Liver (tissue), 9 donors: ENCODE results near the gene SUGCT. TPM values are rescaled to one million over a fixed set of nuclear protein-coding genes. Genes with fewer than 3 reads are reported as not detected.

Experiments used
- DNase-seq: peaks from one replicate; pipeline ENCODE4 v3.0.0-alpha.2; 2017; ENCODE audit warnings: low spot score
- H3K27ac ChIP-seq, 2 donors: one replicate each; pipeline ENCODE4 v1.7.0; 2013; ENCODE audit warnings: inconsistent platforms in 2 of 2, low read length in 2 of 2, control low read depth in 1 of 2, low read depth in 1 of 2, mild to moderate bottlenecking in 1 of 2
- H3K27me3 ChIP-seq, 4 donors: one replicate each; pipeline versions ENCODE4 v1.6.1 to v1.7.0; 2013; ENCODE audit warnings: low read length in 3 of 4, inconsistent platforms in 1 of 4, mild to moderate bottlenecking in 1 of 4, moderate library complexity in 1 of 4; ENCODE audit not compliant: control insufficient read depth in 4 of 4, insufficient read depth in 4 of 4
- H3K36me3 ChIP-seq, 4 donors: one replicate each; pipeline versions ENCODE4 v1.6.1 to v1.7.0; 2013; ENCODE audit warnings: low read length in 3 of 4, mild to moderate bottlenecking in 3 of 4, low read depth in 1 of 4, moderate library complexity in 1 of 4; ENCODE audit not compliant: control insufficient read depth in 4 of 4, insufficient read depth in 3 of 4
- H3K4me1 ChIP-seq, 4 donors: one replicate each; pipeline versions ENCODE4 v1.6.1 to v1.7.0; 2013; ENCODE audit warnings: low read length in 3 of 4, mild to moderate bottlenecking in 3 of 4, moderate library complexity in 1 of 4; ENCODE audit not compliant: control insufficient read depth in 4 of 4, insufficient read depth in 4 of 4
- H3K4me3 ChIP-seq, 3 donors: one replicate each; pipeline versions ENCODE4 v1.6.1 to v1.7.0; 2013; ENCODE audit warnings: low read length in 3 of 3, control low read depth in 1 of 3, low read depth in 1 of 3, mild to moderate bottlenecking in 1 of 3
- H3K9ac ChIP-seq, 2 donors: one replicate each; pipeline ENCODE4 v1.7.0; 2013; ENCODE audit warnings: low read length in 2 of 2, mild to moderate bottlenecking in 2 of 2, moderate library complexity in 2 of 2, control low read depth in 1 of 2, low read depth in 1 of 2
- H3K9me3 ChIP-seq, 4 donors: one replicate each; pipeline versions ENCODE4 v1.6.1 to v1.7.0; 2013; ENCODE audit warnings: low read length in 3 of 4; ENCODE audit not compliant: control insufficient read depth in 4 of 4
- EGR1 ChIP-seq, 2 donors: IDR thresholded peaks; 2 replicates each; pipeline ENCODE4 v1.6.1; 2016 to 2018; ENCODE audit warnings: antibody characterized with exemption in 2 of 2, low read depth in 2 of 2
- FOXA1 ChIP-seq: IDR thresholded peaks from 2 replicates; pipeline ENCODE4 v1.6.1; 2016; ENCODE audit warnings: antibody characterized with exemption
- FOXA2 ChIP-seq: IDR thresholded peaks from 2 replicates; pipeline ENCODE4 v1.6.1; 2016; ENCODE audit warnings: antibody characterized with exemption
- GABPA ChIP-seq, 2 donors: IDR thresholded peaks in 1 of 2; conservative IDR thresholded peaks in 1 of 2; 2 replicates each; pipeline ENCODE4 v1.6.1; 2016; ENCODE audit warnings: antibody characterized with exemption in 2 of 2, mild to moderate bottlenecking in 1 of 2, moderate library complexity in 1 of 2
- HNF4A ChIP-seq, 2 donors: conservative IDR thresholded peaks; 2 replicates each; pipeline ENCODE4 v1.6.1; 2016; ENCODE audit warnings: antibody characterized with exemption in 2 of 2, mild to moderate bottlenecking in 2 of 2
- HNF4G ChIP-seq: IDR thresholded peaks from 2 replicates; pipeline ENCODE4 v1.6.1; 2016; ENCODE audit warnings: antibody characterized with exemption
- JUND ChIP-seq, 2 donors: IDR thresholded peaks; 2 replicates each; pipeline ENCODE4 v1.6.1; 2016; ENCODE audit warnings: antibody characterized with exemption in 2 of 2
- NR2F2 ChIP-seq: IDR thresholded peaks from 2 replicates; pipeline ENCODE4 v1.6.1; 2016; ENCODE audit warnings: antibody characterized with exemption
- RAD21 ChIP-seq, 2 donors: IDR thresholded peaks; 2 replicates each; pipeline ENCODE4 v1.6.1; 2016; ENCODE audit warnings: antibody characterized with exemption in 2 of 2, mild to moderate bottlenecking in 2 of 2
- RXRA ChIP-seq, 2 donors: IDR thresholded peaks; 2 replicates each; pipeline ENCODE4 v1.6.1; 2017 to 2018; ENCODE audit warnings: antibody characterized with exemption in 2 of 2, mild to moderate bottlenecking in 1 of 2
- SP1 ChIP-seq: IDR thresholded peaks from 2 replicates; pipeline ENCODE4 v1.6.1; 2018; ENCODE audit warnings: antibody characterized with exemption, mild to moderate bottlenecking
- TAF1 ChIP-seq: conservative IDR thresholded peaks from 2 replicates; pipeline ENCODE4 v1.6.1; 2016; ENCODE audit warnings: antibody characterized with exemption, mild to moderate bottlenecking
- YY1 ChIP-seq: IDR thresholded peaks from 2 replicates; pipeline ENCODE4 v1.6.1; 2016; ENCODE audit warnings: antibody characterized with exemption, mild to moderate bottlenecking
- WGBS: extraction: QIAGEN DNeasy Blood & Tissue Kit; methylation state at CpG from one replicate; pipeline ENCODE4 v1.1.7; 2013; 5-methylcytosine and 5-hydroxymethylcytosine counted together
- polyA plus RNA-seq, 2 donors: library from polyadenylated mRNA; stranded (reverse) in 1 of 2; unstranded in 1 of 2; fragments of 200-250 nt in 1 of 2; fragments of >200 nt in 1 of 2; fragmentation: Nextera tagmentation in 1 of 2; extraction: Ambion mirVana in 1 of 2; gene quantifications; one replicate each; pipeline versions ENCODE4 v1.2.1 to v1.2.3, GENCODE V29; 2013 to 2015
- total RNA-seq, 2 donors: library from RNA; depleted of rRNA; stranded (reverse); fragments of >200 nt; gene quantifications; one replicate each; pipeline ENCODE4 v1.2.3, GENCODE V29; 2014
- TF ChIP-seq, protein P1 (sequence below): IDR thresholded peaks from 2 replicates; pipeline ENCODE4 v1.6.1; 2016; ENCODE audit warnings: antibody characterized with exemption
- TF ChIP-seq, protein P2 (sequence below): IDR thresholded peaks from 2 replicates; pipeline ENCODE4 v1.6.1; 2016; ENCODE audit warnings: antibody characterized with exemption, mild to moderate bottlenecking
- TF ChIP-seq, protein P3 (sequence below): IDR thresholded peaks from 2 replicates; pipeline ENCODE4 v1.6.1; 2016; ENCODE audit warnings: antibody characterized with exemption
- TF ChIP-seq, protein P4 (sequence below): fragments of 150-350 bp; IDR thresholded peaks from 2 replicates; pipeline ENCODE4 v1.5.1; 2017; ENCODE audit warnings: improper control_type of control experiment, low read depth, low read length; ENCODE audit not compliant: missing input control
- TF ChIP-seq, protein P5 (sequence below): IDR thresholded peaks from 2 replicates; pipeline ENCODE4 v1.6.1; 2016; ENCODE audit warnings: antibody characterized with exemption
- donor health status: healthy.
- donor health status: healthy.
- donor health status: healthy.
- donor health status: healthy.
- donor health status: healthy.

SUGCT gene
- total and polyA plus RNA-seq, 4 donors: 6.2 to 11.9 (median 9.9) TPM

DNA sequence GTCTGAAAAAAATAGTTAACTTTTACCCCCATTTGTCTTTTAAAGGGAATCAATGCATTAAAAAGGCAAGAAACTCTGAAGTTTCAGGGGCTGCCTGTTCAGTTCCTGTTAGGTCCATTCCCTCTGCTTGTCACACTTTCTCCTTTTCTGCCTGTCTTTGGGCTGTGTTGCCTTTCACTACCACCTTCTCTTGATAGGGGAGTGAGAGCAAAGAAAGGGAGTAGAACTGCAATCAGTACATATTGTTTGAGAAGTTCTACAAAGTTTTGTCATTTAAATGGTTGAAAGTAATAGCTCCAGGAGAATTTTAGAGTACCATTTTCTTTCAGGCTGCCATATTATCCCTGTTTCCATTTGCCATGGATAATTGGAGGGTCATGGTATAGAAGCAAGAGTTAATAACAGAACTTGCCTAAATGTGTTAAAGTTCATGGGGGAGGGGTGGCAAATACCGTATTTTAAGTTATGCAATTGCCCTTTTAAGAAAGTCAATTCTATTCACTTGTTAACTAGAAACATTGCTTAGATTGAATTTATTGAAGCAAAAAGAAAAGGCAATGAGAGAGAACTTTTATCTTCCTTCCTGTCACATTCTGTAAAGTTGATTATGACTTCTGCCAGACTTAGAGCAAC, 39.0 kb upstream of the SUGCT start:
- H3K27me3 ChIP-seq: no peaks in the 10 kb centered on the region
- H3K4me1 ChIP-seq: peaks cover 16 to 60% (median 52%) of the 10 kb centered on the region in 4 donors
- H3K9me3 ChIP-seq: no peaks in the 10 kb centered on the region
- peak overlapping the region in 2 of 3 donors; percentile 1 to 31 for H3K4me3 ChIP-seq
- TF ChIP-seq GABPA (IDR thresholded peaks at IDR 0.05 in 1 of 2, conservative IDR thresholded peaks at IDR 0.05 in 1 of 2) (no peak), JUND (IDR thresholded peaks at IDR 0.05) (no peak), HNF4A (conservative IDR thresholded peaks at IDR 0.05) (peak in 1 of 2 donors; percentile 35), FOXA1 (no peak), SP1 (peak; percentile 62), HNF4G (no peak), NR2F2 (no peak), RAD21 (IDR thresholded peaks at IDR 0.05) (no peak), YY1 (no peak), RXRA (IDR thresholded peaks at IDR 0.05) (peak; percentile 80), EGR1 (IDR thresholded peaks at IDR 0.05; ENCODE audit: low read depth in 2 of 2) (no peak), TAF1 (no peak), FOXA2 (no peak)
- TF ChIP-seq, protein P1, sequence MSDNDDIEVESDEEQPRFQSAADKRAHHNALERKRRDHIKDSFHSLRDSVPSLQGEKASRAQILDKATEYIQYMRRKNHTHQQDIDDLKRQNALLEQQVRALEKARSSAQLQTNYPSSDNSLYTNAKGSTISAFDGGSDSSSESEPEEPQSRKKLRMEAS: no peak
- TF ChIP-seq, protein P2, sequence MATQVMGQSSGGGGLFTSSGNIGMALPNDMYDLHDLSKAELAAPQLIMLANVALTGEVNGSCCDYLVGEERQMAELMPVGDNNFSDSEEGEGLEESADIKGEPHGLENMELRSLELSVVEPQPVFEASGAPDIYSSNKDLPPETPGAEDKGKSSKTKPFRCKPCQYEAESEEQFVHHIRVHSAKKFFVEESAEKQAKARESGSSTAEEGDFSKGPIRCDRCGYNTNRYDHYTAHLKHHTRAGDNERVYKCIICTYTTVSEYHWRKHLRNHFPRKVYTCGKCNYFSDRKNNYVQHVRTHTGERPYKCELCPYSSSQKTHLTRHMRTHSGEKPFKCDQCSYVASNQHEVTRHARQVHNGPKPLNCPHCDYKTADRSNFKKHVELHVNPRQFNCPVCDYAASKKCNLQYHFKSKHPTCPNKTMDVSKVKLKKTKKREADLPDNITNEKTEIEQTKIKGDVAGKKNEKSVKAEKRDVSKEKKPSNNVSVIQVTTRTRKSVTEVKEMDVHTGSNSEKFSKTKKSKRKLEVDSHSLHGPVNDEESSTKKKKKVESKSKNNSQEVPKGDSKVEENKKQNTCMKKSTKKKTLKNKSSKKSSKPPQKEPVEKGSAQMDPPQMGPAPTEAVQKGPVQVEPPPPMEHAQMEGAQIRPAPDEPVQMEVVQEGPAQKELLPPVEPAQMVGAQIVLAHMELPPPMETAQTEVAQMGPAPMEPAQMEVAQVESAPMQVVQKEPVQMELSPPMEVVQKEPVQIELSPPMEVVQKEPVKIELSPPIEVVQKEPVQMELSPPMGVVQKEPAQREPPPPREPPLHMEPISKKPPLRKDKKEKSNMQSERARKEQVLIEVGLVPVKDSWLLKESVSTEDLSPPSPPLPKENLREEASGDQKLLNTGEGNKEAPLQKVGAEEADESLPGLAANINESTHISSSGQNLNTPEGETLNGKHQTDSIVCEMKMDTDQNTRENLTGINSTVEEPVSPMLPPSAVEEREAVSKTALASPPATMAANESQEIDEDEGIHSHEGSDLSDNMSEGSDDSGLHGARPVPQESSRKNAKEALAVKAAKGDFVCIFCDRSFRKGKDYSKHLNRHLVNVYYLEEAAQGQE: no peak
- TF ChIP-seq, protein P3, sequence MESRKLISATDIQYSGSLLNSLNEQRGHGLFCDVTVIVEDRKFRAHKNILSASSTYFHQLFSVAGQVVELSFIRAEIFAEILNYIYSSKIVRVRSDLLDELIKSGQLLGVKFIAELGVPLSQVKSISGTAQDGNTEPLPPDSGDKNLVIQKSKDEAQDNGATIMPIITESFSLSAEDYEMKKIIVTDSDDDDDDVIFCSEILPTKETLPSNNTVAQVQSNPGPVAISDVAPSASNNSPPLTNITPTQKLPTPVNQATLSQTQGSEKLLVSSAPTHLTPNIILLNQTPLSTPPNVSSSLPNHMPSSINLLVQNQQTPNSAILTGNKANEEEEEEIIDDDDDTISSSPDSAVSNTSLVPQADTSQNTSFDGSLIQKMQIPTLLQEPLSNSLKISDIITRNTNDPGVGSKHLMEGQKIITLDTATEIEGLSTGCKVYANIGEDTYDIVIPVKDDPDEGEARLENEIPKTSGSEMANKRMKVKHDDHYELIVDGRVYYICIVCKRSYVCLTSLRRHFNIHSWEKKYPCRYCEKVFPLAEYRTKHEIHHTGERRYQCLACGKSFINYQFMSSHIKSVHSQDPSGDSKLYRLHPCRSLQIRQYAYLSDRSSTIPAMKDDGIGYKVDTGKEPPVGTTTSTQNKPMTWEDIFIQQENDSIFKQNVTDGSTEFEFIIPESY: no peak
- TF ChIP-seq, protein P4, sequence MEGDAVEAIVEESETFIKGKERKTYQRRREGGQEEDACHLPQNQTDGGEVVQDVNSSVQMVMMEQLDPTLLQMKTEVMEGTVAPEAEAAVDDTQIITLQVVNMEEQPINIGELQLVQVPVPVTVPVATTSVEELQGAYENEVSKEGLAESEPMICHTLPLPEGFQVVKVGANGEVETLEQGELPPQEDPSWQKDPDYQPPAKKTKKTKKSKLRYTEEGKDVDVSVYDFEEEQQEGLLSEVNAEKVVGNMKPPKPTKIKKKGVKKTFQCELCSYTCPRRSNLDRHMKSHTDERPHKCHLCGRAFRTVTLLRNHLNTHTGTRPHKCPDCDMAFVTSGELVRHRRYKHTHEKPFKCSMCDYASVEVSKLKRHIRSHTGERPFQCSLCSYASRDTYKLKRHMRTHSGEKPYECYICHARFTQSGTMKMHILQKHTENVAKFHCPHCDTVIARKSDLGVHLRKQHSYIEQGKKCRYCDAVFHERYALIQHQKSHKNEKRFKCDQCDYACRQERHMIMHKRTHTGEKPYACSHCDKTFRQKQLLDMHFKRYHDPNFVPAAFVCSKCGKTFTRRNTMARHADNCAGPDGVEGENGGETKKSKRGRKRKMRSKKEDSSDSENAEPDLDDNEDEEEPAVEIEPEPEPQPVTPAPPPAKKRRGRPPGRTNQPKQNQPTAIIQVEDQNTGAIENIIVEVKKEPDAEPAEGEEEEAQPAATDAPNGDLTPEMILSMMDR: no peak
- TF ChIP-seq, protein P5, sequence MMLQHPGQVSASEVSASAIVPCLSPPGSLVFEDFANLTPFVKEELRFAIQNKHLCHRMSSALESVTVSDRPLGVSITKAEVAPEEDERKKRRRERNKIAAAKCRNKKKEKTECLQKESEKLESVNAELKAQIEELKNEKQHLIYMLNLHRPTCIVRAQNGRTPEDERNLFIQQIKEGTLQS: peak; percentile 30
- peak overlapping the region; percentile 76 to 84 for H3K27ac ChIP-seq
- peak overlapping the region in 1 of 2 donors; percentile 63 for H3K9ac ChIP-seq
- H3K36me3 ChIP-seq: peaks cover 2 to 16% (median 12%) of the 10 kb centered on the region in 4 donors
- no peak for DNase-seq
- whole genome bisulfite sequencing: 7% methylated on average over 1 of the region's 1 CpG
